SK-N-SH (cell line): ENCODE measurements around the gene STRADB. TPM values are rescaled to one million over a fixed set of nuclear protein-coding genes. Genes with fewer than 3 reads are reported as not detected.

Source experiments
- CTCF ChIA-PET: fragments of 300-600, 350-600 bp; formaldehyde crosslinking; extraction: SDS; loops from one replicate; lab custom pipeline; 2021; lab: Yijun Ruan, JAX
- POLR2A ChIA-PET: fragments of 350-600 bp; sonication (Branson Sonifier 250); formaldehyde crosslinking; extraction: SDS; loops from one replicate; lab custom pipeline; 2020; ENCODE audit warnings: antibody characterized with exemption, inconsistent platforms; lab: Yijun Ruan, JAX
- DNase-seq: peaks from one replicate; pipeline ENCODE4 v3.0.0; 2012
- H2AFZ ChIP-seq: fragments of 200-600 bp; sonication (generic); 2 replicates; pipeline ENCODE4 v1.8.1; 2016; ENCODE audit warnings: antibody characterized with exemption, mild to moderate bottlenecking, low read depth
- H3F3A ChIP-seq: fragments of 200-600 bp; sonication (generic); replicated peaks from 2 replicates; pipeline ENCODE3; 2016; ENCODE audit warnings: antibody characterized with exemption, mild to moderate bottlenecking; ENCODE audit not compliant: insufficient read depth
- H3K27ac ChIP-seq, 2 experiments: fragments of 200-500 bp in 1 of 2; fragments of 200-600 bp in 1 of 2; sonication (Bioruptor generic) in 1 of 2; sonication (generic), shearing (Covaris generic) in 1 of 2; 2 replicates each; pipeline versions ENCODE4 v1.5.1 to v1.6.1; 2014 to 2016; ENCODE audit warnings: low read depth in 2 of 2, inconsistent platforms in 1 of 2, low read length in 1 of 2, mild to moderate bottlenecking in 1 of 2, mixed read lengths in 1 of 2
- H3K27me3 ChIP-seq: fragments of 200-600 bp; sonication (generic), shearing (Covaris generic); 2 replicates; pipeline ENCODE4 v1.6.1; 2016; ENCODE audit warnings: mixed run types; ENCODE audit not compliant: insufficient read depth
- H3K36me3 ChIP-seq, 2 experiments: fragments of 200-500 bp in 1 of 2; fragments of 200-600 bp in 1 of 2; sonication (Bioruptor generic) in 1 of 2; sonication (generic) in 1 of 2; replicated peaks in 1 of 2; 2 replicates each; pipeline versions ENCODE3 to v1.5.1; 2014 to 2016; ENCODE audit warnings: low read length in 1 of 2, mild to moderate bottlenecking in 1 of 2; ENCODE audit not compliant: insufficient read depth in 2 of 2, control insufficient read depth in 1 of 2
- H3K4me1 ChIP-seq, 2 experiments: fragments of 200-500 bp in 1 of 2; fragments of 200-600 bp in 1 of 2; sonication (Bioruptor generic) in 1 of 2; sonication (generic), shearing (Covaris generic) in 1 of 2; 2 replicates each; pipeline versions ENCODE4 v1.5.1 to v1.6.1; 2014 to 2016; ENCODE audit warnings: low read depth in 1 of 2, low read length in 1 of 2, mixed run types in 1 of 2; ENCODE audit not compliant: insufficient read depth in 2 of 2, control insufficient read depth in 1 of 2
- H3K4me2 ChIP-seq: fragments of 200-600 bp; sonication (generic), shearing (Covaris generic); 2 replicates; pipeline ENCODE4 v1.6.1; 2017; ENCODE audit warnings: mixed run types
- H3K4me3 ChIP-seq, 2 experiments: fragments of 200-500 bp in 1 of 2; fragments of 200-600 bp in 1 of 2; sonication (Bioruptor generic) in 1 of 2; sonication (generic), shearing (Covaris generic) in 1 of 2; 2 replicates each; pipeline versions ENCODE4 v1.5.1 to v1.8.1; 2014 to 2016; ENCODE audit warnings: low read depth in 2 of 2, inconsistent platforms in 1 of 2, low read length in 1 of 2, mild to moderate bottlenecking in 1 of 2, mixed read lengths in 1 of 2, moderate library complexity in 1 of 2
- H3K79me2 ChIP-seq: fragments of 200-600 bp; sonication (generic); 2 replicates; pipeline ENCODE4 v1.8.1; 2017; ENCODE audit warnings: mild to moderate bottlenecking; ENCODE audit not compliant: insufficient read depth
- H3K9ac ChIP-seq: fragments of 200-600 bp; sonication (generic); 2 replicates; pipeline ENCODE4 v1.6.1; 2017; ENCODE audit warnings: mixed run types
- H3K9me2 ChIP-seq: fragments of 200-600 bp; sonication (generic); 2 replicates; pipeline ENCODE4 v1.6.1; 2017; ENCODE audit warnings: mixed run types
- H3K9me3 ChIP-seq: fragments of 200-600 bp; sonication (generic); 2 replicates; pipeline ENCODE4 v1.6.1; 2017; ENCODE audit warnings: mixed run types, mild to moderate bottlenecking, moderate library complexity
- H4K20me1 ChIP-seq: fragments of 200-600 bp; sonication (generic); 2 replicates; pipeline ENCODE4 v1.6.1; 2017; ENCODE audit warnings: mild to moderate bottlenecking, mixed run types; ENCODE audit not compliant: insufficient read depth
- CHD2 ChIP-seq: fragments of 150-350 bp; IDR thresholded peaks from 2 replicates; pipeline ENCODE4 v1.6.1; 2018; ENCODE audit warnings: low read length; ENCODE audit not compliant: partially characterized antibody
- ELF1 ChIP-seq: IDR thresholded peaks from 2 replicates; pipeline ENCODE4 v1.4.0; 2012
- EP300 ChIP-seq, 2 experiments: IDR thresholded peaks; 2 replicates each; pipeline versions ENCODE4 v1.4.0 to v1.6.1; 2012; ENCODE audit warnings: borderline replicate concordance in 1 of 2, low read depth in 1 of 2, low read length in 1 of 2
- FOXM1 ChIP-seq: IDR thresholded peaks from 2 replicates; pipeline ENCODE4 v1.4.0; 2012; ENCODE audit warnings: low read depth, mild to moderate bottlenecking
- GABPA ChIP-seq: IDR thresholded peaks from 2 replicates; pipeline ENCODE4 v1.4.0; 2012; ENCODE audit warnings: low read depth, mild to moderate bottlenecking
- GATA2 ChIP-seq: sonication (generic); formaldehyde crosslinking; IDR thresholded peaks from 2 replicates; pipeline ENCODE4 v1.5.0; 2020; ENCODE audit warnings: mild to moderate bottlenecking, missing genetic modification reagents
- IRF3 ChIP-seq: fragments of 150-350 bp; IDR thresholded peaks from 2 replicates; pipeline ENCODE4 v1.6.1; 2016; ENCODE audit warnings: mild to moderate bottlenecking, low read depth, low read length
- MAX ChIP-seq: IDR thresholded peaks from 2 replicates; pipeline ENCODE4 v1.4.0; 2012; ENCODE audit warnings: low read depth
- MEF2A ChIP-seq: IDR thresholded peaks from 2 replicates; pipeline ENCODE4 v1.4.0; 2012; ENCODE audit warnings: low read depth, borderline replicate concordance
- MXI1 ChIP-seq: IDR thresholded peaks from 2 replicates; pipeline ENCODE4 v1.6.1; 2012; ENCODE audit warnings: mild to moderate bottlenecking, low read depth, low read length, improper control_type of control experiment
- NFIC ChIP-seq: IDR thresholded peaks from 2 replicates; pipeline ENCODE4 v1.4.0; 2012; ENCODE audit warnings: borderline replicate concordance
- NRF1 ChIP-seq: IDR thresholded peaks from 2 replicates; pipeline ENCODE4 v1.6.1; 2012; ENCODE audit warnings: low read depth, mild to moderate bottlenecking, low read length
- PBX3 ChIP-seq: IDR thresholded peaks from 2 replicates; pipeline ENCODE4; 2012
- POLR2AphosphoS5 ChIP-seq: IDR thresholded peaks from 2 replicates; pipeline ENCODE4 v1.6.1; 2012; ENCODE audit warnings: low read depth, low read length
- RAD21 ChIP-seq: IDR thresholded peaks from 2 replicates; pipeline ENCODE4 v1.6.1; 2012; ENCODE audit warnings: mild to moderate bottlenecking, low read length
- RFX5 ChIP-seq: IDR thresholded peaks from 2 replicates; pipeline ENCODE4 v1.6.1; 2012; ENCODE audit warnings: mild to moderate bottlenecking, improper control_type of control experiment, low read length
- RXRA ChIP-seq: IDR thresholded peaks from 2 replicates; pipeline ENCODE4 v1.4.0; 2012; ENCODE audit warnings: low read depth, mild to moderate bottlenecking, borderline replicate concordance
- SIN3A ChIP-seq: IDR thresholded peaks from 2 replicates; pipeline ENCODE4 v1.6.1; 2012; ENCODE audit warnings: low read depth, mild to moderate bottlenecking, low read length, moderate library complexity, borderline replicate concordance
- TAF1 ChIP-seq: IDR thresholded peaks from 2 replicates; pipeline ENCODE4 v1.6.1; 2012; ENCODE audit warnings: low read depth, mild to moderate bottlenecking, low read length, moderate library complexity, borderline replicate concordance
- USF2 ChIP-seq: fragments of 150-350 bp; IDR thresholded peaks from 2 replicates; pipeline ENCODE4 v1.6.1; 2017; ENCODE audit warnings: antibody characterized with exemption, low read length, low read depth, borderline replicate concordance
- YY1 ChIP-seq: IDR thresholded peaks from 2 replicates; pipeline ENCODE4 v1.4.0; 2012; ENCODE audit warnings: low read depth, mild to moderate bottlenecking
- ZBTB33 ChIP-seq: IDR thresholded peaks from 2 replicates; pipeline ENCODE4 v1.4.0; 2012; ENCODE audit warnings: low read depth, borderline replicate concordance
- WGBS: methylation state at CpG from one replicate; pipeline ENCODE4 v1.1.6; 2017; ENCODE audit warnings: low lambda C conversion rate; 5-methylcytosine and 5-hydroxymethylcytosine counted together
- polyA plus RNA-seq, 3 experiments: library from polyadenylated mRNA; depleted of rRNA; stranded (reverse); fragments of >200 nt; gene quantifications; 2 replicates each; pipeline ENCODE4 v1.2.3, GENCODE V29; 2012

The STRADB gene
- polyA plus RNA-seq, 1 of the 3 experiments (the other 2 are of a cell fraction): 27.0 TPM

GRCh38 chr2:201465524-201465971 is 14.0 kb downstream of the STRADB start:
- Histone ChIP-seq H3F3A (peaks cover 23% of the 10 kb centered on the region), H3K27ac (peak overlapping the region; percentile 86 to 90), H3K36me3 (peaks cover 52 to 58% of the 10 kb centered on the region in 2 experiments), H2AFZ (peak overlapping the region; percentile 14; the same call in 1 of the 2 replicates), H3K27me3 (no peaks in the 10 kb centered on the region), H3K9ac (peak overlapping the region; percentile 4; the same call in 1 of the 2 replicates), H3K79me2 (no peaks in the 10 kb centered on the region), H3K4me3 (no peak overlapping the region), H3K4me2 (peak overlapping the region; percentile 45), H3K9me2 (no peaks in the 10 kb centered on the region), H3K4me1 (peaks cover 21% of the 10 kb centered on the region in 2 experiments), H3K9me3 (no peaks in the 10 kb centered on the region), H4K20me1 (no peaks in the 10 kb centered on the region)
- ChIA-PET CTCF (interaction anchor here (1.1 kb wide), 1 partner anchor 13 kb away, joined by 4 read pairs; the partner anchor contains the start of gene STRADB), POLR2A (no interaction called here)
- DNase-seq: no peak
- WGBS: 83% methylated on average over 2 of the region's 2 CpGs
- TF ChIP-seq YY1 (no peak), NFIC (0 out of 2 replicates have a peak, but pooled peaks have one; percentile 18)

GRCh38 chr2:201466050-201466675 is 14.6 kb downstream of the STRADB start:
- 13% methylated on average over 3 of the region's 3 CpGs for WGBS
- no peak for TF ChIP-seq ELF1
- TF ChIP-seq RAD21: no peak
- no peak for TF ChIP-seq CHD2
- TF ChIP-seq RFX5: no peak
- TF ChIP-seq EP300 (IDR thresholded peaks at IDR 0.05; ENCODE audit: borderline replicate concordance in 1 of 2, low read depth in 1 of 2, low read length in 1 of 2): peak; percentile 40 to 68; a peak in 2 of 4 replicates
- no peak for TF ChIP-seq NRF1
- TF ChIP-seq PBX3: peak; percentile 76
- TF ChIP-seq MXI1: no peak
- no peak for TF ChIP-seq GATA2 (CRISPR knock-in tag)
- TF ChIP-seq GABPA: no peak
- peak; percentile 46; the same call in 1 of the 2 replicates for TF ChIP-seq POLR2AphosphoS5
- no peak for TF ChIP-seq YY1
- no peak for TF ChIP-seq FOXM1
- no peak for TF ChIP-seq RXRA
- TF ChIP-seq NFIC: peak; percentile 55; the same call in 1 of the 2 replicates
- no peak for TF ChIP-seq USF2
- no peak for TF ChIP-seq SIN3A
- no peak for TF ChIP-seq TAF1
- no peak for TF ChIP-seq IRF3
- TF ChIP-seq MAX: peak; percentile 60; the same call in 1 of the 2 replicates
- TF ChIP-seq MEF2A: no peak
- TF ChIP-seq ZBTB33: no peak

More at GRCh38 chr2:201466050-201466675, 14.6 kb downstream of the STRADB start:
- H3K9me2 ChIP-seq: no peaks in the 10 kb centered on the region
- peak overlapping the region; percentile 14; the same call in 1 of the 2 replicates for H2AFZ ChIP-seq
- no peaks in the 10 kb centered on the region for H3K27me3 ChIP-seq
- no peaks in the 10 kb centered on the region for H3K9me3 ChIP-seq
- ChIA-PET CTCF (interaction anchor here (0.6 kb wide), 1 partner anchor 122 kb away, joined by 3 read pairs; no protein-coding TSS in a partner anchor), POLR2A (interaction anchor here (0.6 kb wide), 1 partner anchor 19 kb away, joined by 3 read pairs; no protein-coding TSS in a partner anchor)
- DNase-seq: no peak
- H3K79me2 ChIP-seq: no peaks in the 10 kb centered on the region
- peak overlapping the region; percentile 45 for H3K4me2 ChIP-seq
- peak overlapping the region; percentile 86 to 90 for H3K27ac ChIP-seq
- H4K20me1 ChIP-seq: no peaks in the 10 kb centered on the region
- peaks cover 22% of the 10 kb centered on the region in 2 experiments for H3K4me1 ChIP-seq
- H3F3A ChIP-seq: peaks cover 23% of the 10 kb centered on the region
- H3K4me3 ChIP-seq: no peak overlapping the region
- peaks cover 54 to 57% of the 10 kb centered on the region in 2 experiments for H3K36me3 ChIP-seq
- peak overlapping the region; percentile 4; the same call in 1 of the 2 replicates for H3K9ac ChIP-seq
